Cardiac muscle cell (in vitro differentiated cells and primary cell): ENCODE data around the gene CAT. TPM values are rescaled to one million over a fixed set of nuclear protein-coding genes. Genes with fewer than 3 reads are reported as not detected.

ENCODE experiments used
- DNase-seq, 2 donors: peaks; one replicate each; pipeline versions ENCODE4 v3.0.0 to v3.0.0-alpha.2; 2010 to 2017; ENCODE audit warnings: low read depth in 1 of 2, low spot score in 1 of 2
- H3K27ac ChIP-seq: fragments of 200-600 bp; sonication (generic); 2 replicates; pipeline ENCODE4 v1.5.1; 2016
- H3K27me3 ChIP-seq: fragments of 200-600 bp; sonication (generic); 2 replicates; pipeline ENCODE4 v1.6.0; 2016; ENCODE audit warnings: control low read depth
- H3K36me3 ChIP-seq: fragments of 200-600 bp; sonication (generic); 2 replicates; pipeline ENCODE4 v1.5.1; 2016; ENCODE audit warnings: control low read depth
- H3K4me1 ChIP-seq: fragments of 200-600 bp; sonication (generic); 2 replicates; pipeline ENCODE4 v1.8.1; 2017; ENCODE audit warnings: low read depth, mild to moderate bottlenecking, mixed run types
- H3K4me3 ChIP-seq: fragments of 200-600 bp; sonication (generic); 2 replicates; pipeline ENCODE4 v1.5.1; 2016; ENCODE audit warnings: mild to moderate bottlenecking
- H3K9me3 ChIP-seq: fragments of 200-600 bp; sonication (generic); 2 replicates; pipeline ENCODE4 v1.5.1; 2017; ENCODE audit warnings: low read depth, mild to moderate bottlenecking, control low read depth
- polyA plus RNA-seq: library from polyadenylated mRNA; unstranded; fragments of >200 nt; fragmentation: Nextera tagmentation; extraction: Ambion mirVana; gene quantifications from 2 replicates; pipeline ENCODE4 v1.2.1, GENCODE V29; 2016
- total RNA-seq: library from RNA; depleted of rRNA; stranded (reverse); fragments of >200 nt; gene quantifications from 2 replicates; pipeline ENCODE4 v1.2.3, GENCODE V29; 2016
- TF ChIP-seq, protein P1 (sequence below): IDR thresholded peaks from 2 replicates; pipeline ENCODE4 v1.5.1; 2012; ENCODE audit warnings: low read depth, mild to moderate bottlenecking, low read length

CAT gene
- total and polyA plus RNA-seq, 2 experiments from 2014 or later, result 27.1 to 50.1 TPM

DNA sequence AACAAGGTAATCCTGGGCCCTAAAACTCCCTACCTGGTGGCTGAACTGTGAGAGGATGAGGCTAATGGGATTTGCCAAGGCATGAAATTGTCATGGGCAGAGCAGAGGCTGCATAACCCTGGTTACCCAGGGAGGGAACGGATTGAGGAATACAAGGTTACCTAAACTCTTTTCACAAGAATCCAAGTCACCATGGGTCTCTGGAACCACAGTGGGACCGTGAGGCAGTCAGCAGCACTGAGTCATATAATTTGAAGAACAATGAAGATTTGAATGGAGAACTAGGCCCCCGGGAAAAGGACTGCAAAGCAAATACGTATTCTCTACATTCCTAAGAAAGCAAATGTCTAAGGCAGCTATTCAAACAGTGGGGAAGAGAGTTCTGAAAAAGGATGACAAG, 19.8 kb downstream of the CAT start:
- Histone ChIP-seq H3K9me3 (no peaks in the 10 kb centered on the region), H3K27ac (no peak overlapping the region), H3K36me3 (peaks cover 23% of the 10 kb centered on the region), H3K27me3 (no peaks in the 10 kb centered on the region), H3K4me1 (peaks cover 13% of the 10 kb centered on the region), H3K4me3 (no peak overlapping the region)
- DNase-seq, result no peak
- TF ChIP-seq, protein P1, sequence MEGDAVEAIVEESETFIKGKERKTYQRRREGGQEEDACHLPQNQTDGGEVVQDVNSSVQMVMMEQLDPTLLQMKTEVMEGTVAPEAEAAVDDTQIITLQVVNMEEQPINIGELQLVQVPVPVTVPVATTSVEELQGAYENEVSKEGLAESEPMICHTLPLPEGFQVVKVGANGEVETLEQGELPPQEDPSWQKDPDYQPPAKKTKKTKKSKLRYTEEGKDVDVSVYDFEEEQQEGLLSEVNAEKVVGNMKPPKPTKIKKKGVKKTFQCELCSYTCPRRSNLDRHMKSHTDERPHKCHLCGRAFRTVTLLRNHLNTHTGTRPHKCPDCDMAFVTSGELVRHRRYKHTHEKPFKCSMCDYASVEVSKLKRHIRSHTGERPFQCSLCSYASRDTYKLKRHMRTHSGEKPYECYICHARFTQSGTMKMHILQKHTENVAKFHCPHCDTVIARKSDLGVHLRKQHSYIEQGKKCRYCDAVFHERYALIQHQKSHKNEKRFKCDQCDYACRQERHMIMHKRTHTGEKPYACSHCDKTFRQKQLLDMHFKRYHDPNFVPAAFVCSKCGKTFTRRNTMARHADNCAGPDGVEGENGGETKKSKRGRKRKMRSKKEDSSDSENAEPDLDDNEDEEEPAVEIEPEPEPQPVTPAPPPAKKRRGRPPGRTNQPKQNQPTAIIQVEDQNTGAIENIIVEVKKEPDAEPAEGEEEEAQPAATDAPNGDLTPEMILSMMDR, result no peak

DNA sequence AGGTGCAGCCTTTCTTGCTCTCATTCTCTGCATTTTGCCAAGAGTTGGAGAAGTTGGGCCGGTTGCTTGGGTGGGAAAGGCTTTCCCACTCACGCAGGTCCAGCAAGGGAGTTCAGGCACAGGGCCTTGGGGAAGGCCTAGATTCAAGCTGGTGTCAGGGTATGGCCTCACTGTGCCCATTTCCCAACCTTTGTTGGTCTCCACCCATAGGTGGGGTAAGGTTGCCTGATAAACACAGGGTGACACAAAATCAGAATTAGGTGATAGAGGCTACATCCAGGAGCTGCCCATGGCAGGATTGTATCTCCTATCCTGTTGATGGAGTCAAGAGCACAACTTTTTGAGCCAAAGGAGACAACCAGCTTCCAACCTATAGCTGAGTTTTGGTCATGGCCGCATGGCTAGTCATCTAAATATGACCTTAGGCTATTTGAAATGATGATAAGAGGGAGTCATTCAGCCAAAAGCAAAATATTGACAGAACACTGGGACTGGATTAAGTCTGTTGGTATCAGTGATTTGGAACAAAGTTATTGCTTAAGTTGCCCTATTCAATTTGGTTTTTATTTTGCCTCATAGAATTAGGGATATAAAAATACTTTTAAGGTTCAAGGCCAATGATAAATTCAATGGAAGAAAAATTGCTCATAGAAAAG, 20.9 kb downstream of the CAT start:
- no peaks in the 10 kb centered on the region for H3K27me3 ChIP-seq
- H3K4me1 ChIP-seq, result peaks cover 7% of the 10 kb centered on the region
- H3K9me3 ChIP-seq, result no peaks in the 10 kb centered on the region
- no peak overlapping the region for H3K4me3 ChIP-seq
- peaks cover 19% of the 10 kb centered on the region for H3K36me3 ChIP-seq
- H3K27ac ChIP-seq, result no peak overlapping the region
- no peak for DNase-seq
- TF ChIP-seq, protein P1, result no peak

DNA sequence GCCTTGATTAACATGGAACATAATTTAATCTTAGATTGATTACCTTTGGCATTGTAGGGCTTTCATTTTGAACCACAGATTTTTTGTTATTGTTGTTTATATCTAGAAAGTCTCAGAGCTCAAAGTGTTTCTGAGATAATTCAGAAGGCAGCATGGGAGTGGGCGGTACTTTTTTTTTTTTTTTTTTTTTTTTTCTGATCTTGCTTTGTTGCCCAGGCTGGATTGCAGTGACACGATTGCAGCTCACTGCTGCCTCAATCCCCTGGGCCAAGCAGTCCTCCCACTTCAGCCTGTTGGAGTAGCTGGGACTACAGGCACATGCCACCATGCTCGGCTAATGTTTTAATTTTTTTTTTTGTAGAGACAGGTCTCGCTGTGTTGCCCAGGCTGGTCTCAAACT, 21.5 kb downstream of the CAT start:
- peaks cover under 1% of the 10 kb centered on the region for H3K4me1 ChIP-seq
- H3K36me3 ChIP-seq, result peaks cover 17% of the 10 kb centered on the region
- TF ChIP-seq, protein P1, result no peak
- no peaks in the 10 kb centered on the region for H3K27me3 ChIP-seq
- H3K9me3 ChIP-seq, result no peaks in the 10 kb centered on the region
- no peak for DNase-seq
- H3K4me3 ChIP-seq, result no peak overlapping the region
- no peak overlapping the region for H3K27ac ChIP-seq

DNA sequence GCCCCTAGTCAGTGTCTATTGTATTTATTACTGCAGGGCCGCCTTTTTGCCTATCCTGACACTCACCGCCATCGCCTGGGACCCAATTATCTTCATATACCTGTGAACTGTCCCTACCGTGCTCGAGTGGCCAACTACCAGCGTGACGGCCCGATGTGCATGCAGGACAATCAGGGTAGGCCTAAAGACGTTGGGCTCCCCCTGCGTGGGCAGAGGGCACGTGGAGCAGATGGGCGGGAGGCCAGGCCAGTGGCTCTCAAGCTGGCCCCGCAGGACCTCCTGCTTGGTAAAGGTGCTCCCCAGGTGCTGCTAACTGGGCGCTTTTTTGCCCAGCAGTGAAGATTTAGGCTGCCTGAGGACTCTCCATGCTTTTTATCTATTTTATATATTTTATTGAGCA, 22.5 kb downstream of the CAT start:
- Histone ChIP-seq H3K4me3 (no peak overlapping the region), H3K27ac (no peak overlapping the region), H3K27me3 (no peaks in the 10 kb centered on the region), H3K36me3 (peaks cover 22% of the 10 kb centered on the region), H3K9me3 (no peaks in the 10 kb centered on the region), H3K4me1 (no peaks in the 10 kb centered on the region)
- TF ChIP-seq, protein P1, result no peak
- no peak for DNase-seq

DNA sequence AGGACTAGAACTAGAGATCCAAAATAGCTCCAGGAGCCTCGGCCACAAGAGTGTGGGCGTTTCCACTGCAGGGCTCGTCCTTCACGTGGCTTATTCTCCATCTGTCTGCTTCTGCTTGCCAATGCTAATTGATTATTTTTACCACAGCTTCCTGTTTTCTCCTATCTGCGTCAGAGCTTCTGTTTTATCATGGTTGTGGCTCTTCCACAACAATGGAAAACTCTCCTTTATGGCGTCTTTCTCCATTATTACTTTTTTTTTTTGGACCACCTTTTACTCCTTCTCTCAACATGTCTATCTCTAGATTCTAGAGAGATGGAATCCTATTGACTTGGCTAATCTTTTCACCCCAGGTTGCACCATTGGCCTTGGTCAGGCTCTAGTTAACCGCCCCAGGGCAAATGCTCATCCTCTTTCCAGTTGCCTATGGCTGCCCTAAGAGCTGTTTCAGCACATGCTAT, 25.9 kb downstream of the CAT start:
- Histone ChIP-seq H3K4me3 (no peak overlapping the region), H3K27ac (no peak overlapping the region), H3K4me1 (no peaks in the 10 kb centered on the region), H3K27me3 (no peaks in the 10 kb centered on the region), H3K36me3 (peaks cover 16% of the 10 kb centered on the region), H3K9me3 (no peaks in the 10 kb centered on the region)
- TF ChIP-seq, protein P1, result no peak
- no peak for DNase-seq
